Activated T-cell treated with anti-CD3 and anti-CD28 coated beads, Interleukin-2, amount 50 U/mL, for 4 hours (primary cell): ENCODE measurements around the gene CRP. TPM values are rescaled to one million over a fixed set of nuclear protein-coding genes. Genes with fewer than 3 reads are reported as not detected.
"Not testable (repeated sequence)": the region's sequence is repeated elsewhere in the genome, so short reads cannot be mapped to it uniquely, and the experiment has no call there.

Source experiments
- ATAC-seq, 2 donors: fragments of 200-7000 bp; cut with Tn5 transposase; one replicate each; pipeline ENCODE4 v1.10.0; 2021
- DNase-seq: peaks from one replicate; pipeline ENCODE4 v3.0.0-alpha.2; 2020
- H3K27me3 Mint-ChIP-seq: one replicate; pipeline ENCODE4 v1.8.0; 2021; ENCODE audit warnings: low read depth, mixed read lengths
- H3K36me3 Mint-ChIP-seq: one replicate; pipeline ENCODE4 v1.8.0; 2022; ENCODE audit warnings: mixed read lengths; ENCODE audit not compliant: insufficient read depth
- H3K4me1 Mint-ChIP-seq: one replicate; pipeline ENCODE4 v1.8.0; 2021; ENCODE audit warnings: low read depth, mixed read lengths
- H3K4me3 Mint-ChIP-seq: one replicate; pipeline ENCODE4 v1.8.0; 2021; ENCODE audit warnings: mild to moderate bottlenecking, moderate library complexity, mixed read lengths
- H3K9me3 Mint-ChIP-seq: one replicate; pipeline ENCODE4 v1.8.0; 2021; ENCODE audit warnings: mixed read lengths
- total RNA-seq, 3 donors: library from RNA; stranded (reverse); gene quantifications; one replicate each; pipeline ENCODE4 v1.2.1, GENCODE V29; 2021

CRP gene, protein sequence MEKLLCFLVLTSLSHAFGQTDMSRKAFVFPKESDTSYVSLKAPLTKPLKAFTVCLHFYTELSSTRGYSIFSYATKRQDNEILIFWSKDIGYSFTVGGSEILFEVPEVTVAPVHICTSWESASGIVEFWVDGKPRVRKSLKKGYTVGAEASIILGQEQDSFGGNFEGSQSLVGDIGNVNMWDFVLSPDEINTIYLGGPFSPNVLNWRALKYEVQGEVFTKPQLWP
- under 1 TPM; 0.18 to 0.81 (median 0.68) TPM for total RNA-seq

DNA sequence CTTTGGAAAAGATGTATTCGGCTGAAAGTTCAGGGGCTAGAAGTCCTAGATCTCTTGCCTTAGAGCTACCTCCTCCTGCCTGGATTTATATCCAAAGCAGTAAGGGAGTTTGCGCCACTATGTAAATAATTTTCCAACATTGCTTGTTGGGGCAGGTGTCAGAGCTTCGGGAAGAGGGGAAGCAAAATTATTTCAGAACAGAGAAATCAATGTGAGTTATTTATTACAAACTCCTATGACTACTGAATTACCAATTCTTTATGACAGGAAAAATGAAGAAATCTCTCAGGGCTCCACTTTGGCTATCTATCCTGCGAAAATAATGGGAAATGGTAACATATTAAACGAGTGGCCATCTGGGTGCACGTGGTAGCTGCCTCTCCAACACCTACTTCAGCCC is at the start of gene CRP:
Gene CRP (minus strand): TSS at position 61 of the 400 bp plus-strand sequence. CDS start 104 bp downstream, outside the sequence.
- ATAC-seq (no peak), DNase-seq (no peak)
- Mint-ChIP-seq H3K9me3 (peaks cover 7% of the 10 kb centered on the region), H3K27me3 (peaks cover 12% of the 10 kb centered on the region), H3K4me3 (no peak within 1 kb of the TSS), H3K4me1 (no peaks in the 10 kb centered on the region), H3K36me3 (no peaks in the 10 kb centered on the region)

DNA sequence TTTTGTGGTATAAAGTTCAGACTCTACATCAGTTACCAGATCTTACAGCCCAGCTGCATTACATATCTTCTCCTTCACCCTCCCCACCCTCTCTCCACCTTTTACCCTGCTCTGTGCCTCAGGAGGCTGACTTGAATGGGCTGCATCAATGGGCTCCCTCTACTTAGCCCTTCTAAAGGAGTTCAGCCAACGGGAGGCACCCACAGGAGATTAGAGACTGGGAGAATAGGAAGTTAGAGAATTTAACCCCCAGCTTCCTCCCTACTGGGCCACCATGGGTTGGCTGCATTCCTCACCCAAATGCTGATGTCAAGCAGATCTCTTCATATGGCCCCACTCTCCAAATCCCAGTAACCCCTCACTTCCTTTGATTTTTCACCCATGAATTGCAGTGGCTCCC is 49.3 kb upstream of the CRP start:
- ATAC-seq: no peak

DNA sequence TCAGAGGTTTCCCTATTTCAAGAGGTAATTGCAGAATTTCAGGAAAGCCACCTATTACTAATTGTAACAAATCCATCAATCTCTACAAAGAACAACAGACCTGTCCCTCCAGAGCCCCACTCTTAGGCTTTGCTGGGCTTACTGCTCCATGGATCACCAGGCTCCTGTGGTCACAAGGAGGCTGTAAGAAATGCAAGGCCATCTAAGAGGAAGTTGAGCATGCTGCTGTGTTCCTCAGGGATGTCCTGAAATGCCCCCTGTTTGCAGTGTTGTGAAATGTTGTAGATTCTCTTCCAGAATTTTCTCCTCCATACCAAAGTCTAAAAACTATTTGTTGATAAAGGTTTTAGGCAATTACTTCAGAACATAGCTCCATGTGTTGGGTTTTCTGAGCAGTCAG is 42.0 kb upstream of the CRP start:
- H3K9me3 Mint-ChIP-seq: no peaks in the 10 kb centered on the region
- no peak for DNase-seq
- no peak overlapping the region for H3K4me3 Mint-ChIP-seq
- peaks cover 13% of the 10 kb centered on the region for H3K27me3 Mint-ChIP-seq
- H3K4me1 Mint-ChIP-seq: no peaks in the 10 kb centered on the region
- ATAC-seq: no peak
- H3K36me3 Mint-ChIP-seq: no peaks in the 10 kb centered on the region

More for the DNA sequence above, 49.3 kb upstream of the CRP start:
- H3K36me3 Mint-ChIP-seq: no peaks in the 10 kb centered on the region
- no peak overlapping the region for H3K4me3 Mint-ChIP-seq
- no peak for DNase-seq
- H3K4me1 Mint-ChIP-seq: no peaks in the 10 kb centered on the region
- H3K9me3 Mint-ChIP-seq: no peaks in the 10 kb centered on the region
- H3K27me3 Mint-ChIP-seq: peaks cover 22% of the 10 kb centered on the region

DNA sequence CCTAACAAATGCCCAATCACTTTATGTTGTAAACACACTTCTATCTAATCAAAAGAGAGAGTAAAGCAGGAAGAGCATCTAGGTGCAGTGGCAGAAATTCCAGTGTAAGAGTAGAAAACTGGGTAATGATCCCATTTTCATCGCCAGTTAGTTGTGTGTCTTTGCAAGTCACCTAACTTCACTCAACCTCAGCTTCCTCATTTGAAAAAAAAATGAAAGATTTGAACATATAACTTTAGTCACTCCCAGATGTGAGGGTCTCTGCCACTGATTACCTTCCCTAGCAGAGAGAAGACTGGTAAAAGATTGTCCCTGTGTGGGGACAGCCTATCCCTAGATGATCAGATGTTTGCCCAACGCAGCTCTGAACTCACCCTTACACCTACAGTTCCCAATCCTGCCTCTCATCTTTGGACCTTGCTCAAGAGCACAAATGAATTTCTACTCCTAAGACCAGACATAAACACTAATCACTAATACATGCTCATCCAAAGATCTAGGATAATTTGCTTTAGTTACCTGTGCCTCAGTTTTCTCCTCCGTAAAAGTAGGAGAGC is 41.1 kb upstream of the CRP start:
- H3K27me3 Mint-ChIP-seq: peaks cover 12% of the 10 kb centered on the region
- H3K4me1 Mint-ChIP-seq: no peaks in the 10 kb centered on the region
- no peaks in the 10 kb centered on the region for H3K9me3 Mint-ChIP-seq
- DNase-seq (no peak), ATAC-seq (no peak)
- H3K4me3 Mint-ChIP-seq: no peak overlapping the region
- H3K36me3 Mint-ChIP-seq: no peaks in the 10 kb centered on the region

DNA sequence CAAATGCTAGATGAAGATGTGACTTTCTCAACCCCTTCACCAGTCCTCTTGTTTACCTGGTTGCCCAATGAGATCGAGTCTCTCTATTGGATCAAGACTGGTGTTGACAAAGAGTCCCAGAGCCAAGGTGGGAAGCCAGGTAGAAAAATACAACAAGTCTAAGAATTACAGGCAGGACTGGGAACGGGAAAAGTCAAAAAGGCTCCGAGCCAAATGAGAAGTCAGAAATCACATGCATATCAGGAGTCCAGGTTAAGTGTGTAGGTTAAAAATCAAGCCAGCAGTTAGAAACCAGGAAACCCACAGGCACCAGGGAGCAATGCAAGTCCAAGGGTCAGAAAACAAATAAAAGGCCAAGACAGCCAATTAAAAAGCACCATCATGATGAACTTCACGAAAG is 39.0 kb upstream of the CRP start:
- Mint-ChIP-seq H3K4me3 (no peak overlapping the region), H3K27me3 (peaks cover 12% of the 10 kb centered on the region), H3K9me3 (no peaks in the 10 kb centered on the region), H3K36me3 (no peaks in the 10 kb centered on the region), H3K4me1 (no peaks in the 10 kb centered on the region)
- DNase-seq (no peak), ATAC-seq (no peak)

DNA sequence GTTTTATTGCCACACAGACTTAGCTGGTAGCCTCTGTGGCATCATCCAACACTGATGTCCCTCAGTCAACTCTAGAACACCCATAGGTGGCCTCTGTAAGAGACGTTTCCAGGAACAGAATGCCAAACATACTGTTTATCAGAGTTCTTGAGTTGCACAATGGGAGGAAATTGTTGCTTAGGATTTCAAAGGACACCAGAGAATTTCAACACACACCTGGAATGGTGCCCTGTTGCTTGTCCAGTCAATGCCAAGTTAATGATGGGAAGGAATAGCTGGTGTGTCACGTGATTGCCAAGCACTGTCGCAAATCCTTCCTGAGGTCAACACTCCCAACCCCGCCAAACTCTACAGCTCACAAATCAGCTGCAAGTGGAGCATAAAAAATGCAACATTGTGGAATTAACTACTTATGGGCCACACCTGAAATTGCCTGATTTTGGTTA is 37.8 kb upstream of the CRP start:
- ATAC-seq (no peak), DNase-seq (no peak)
- no peaks in the 10 kb centered on the region for H3K36me3 Mint-ChIP-seq
- peaks cover 10% of the 10 kb centered on the region for H3K27me3 Mint-ChIP-seq
- H3K9me3 Mint-ChIP-seq: no peaks in the 10 kb centered on the region
- H3K4me1 Mint-ChIP-seq: no peaks in the 10 kb centered on the region
- H3K4me3 Mint-ChIP-seq: no peak overlapping the region

DNA sequence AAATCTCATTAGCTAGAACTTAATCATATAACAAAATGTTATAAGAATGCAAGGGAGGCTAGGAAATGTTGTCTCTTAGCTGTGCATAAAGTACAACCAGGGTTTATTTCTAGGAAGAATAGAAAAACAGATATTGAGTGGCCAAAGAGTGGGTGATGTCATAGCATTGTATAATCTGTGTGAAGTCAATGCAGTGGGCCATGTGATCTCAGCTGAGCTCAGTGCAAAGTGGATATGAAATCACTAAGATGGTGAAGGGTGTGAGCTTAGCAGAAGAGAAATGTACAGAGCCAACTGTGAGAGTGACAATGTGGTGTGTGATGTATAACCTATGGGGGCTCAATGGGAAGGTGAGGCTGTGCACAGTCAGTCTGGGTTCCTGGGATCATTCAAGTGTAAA is 36.6 kb upstream of the CRP start:
- ATAC-seq (no peak), DNase-seq (no peak)
- Mint-ChIP-seq H3K4me3 (no peak overlapping the region), H3K36me3 (no peaks in the 10 kb centered on the region), H3K27me3 (peaks cover 10% of the 10 kb centered on the region), H3K4me1 (no peaks in the 10 kb centered on the region), H3K9me3 (no peaks in the 10 kb centered on the region)

DNA sequence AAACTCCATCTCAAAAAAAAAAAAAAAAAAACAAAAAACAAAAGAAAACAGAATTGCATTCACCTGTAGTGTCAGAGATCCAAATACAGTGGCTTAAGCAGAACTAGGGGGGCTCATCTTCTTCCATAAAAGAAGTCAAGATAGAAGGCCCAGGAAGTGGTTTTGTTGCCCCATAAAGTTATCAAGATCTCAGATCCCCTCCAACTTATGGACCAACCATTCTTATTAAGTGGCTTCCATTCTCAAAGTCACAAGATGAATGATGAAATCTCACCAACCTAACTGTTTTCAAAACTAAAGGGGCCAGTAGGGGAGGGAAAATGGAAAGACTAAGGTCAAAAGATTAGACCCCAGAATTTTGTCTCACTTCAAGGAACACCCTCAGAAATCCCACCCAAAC is 36.2 kb upstream of the CRP start:
- no peak overlapping the region for H3K4me3 Mint-ChIP-seq
- H3K27me3 Mint-ChIP-seq: peaks cover 10% of the 10 kb centered on the region
- DNase-seq: no peak
- H3K9me3 Mint-ChIP-seq: no peaks in the 10 kb centered on the region
- H3K36me3 Mint-ChIP-seq: no peaks in the 10 kb centered on the region
- no peaks in the 10 kb centered on the region for H3K4me1 Mint-ChIP-seq
- ATAC-seq: no peak

DNA sequence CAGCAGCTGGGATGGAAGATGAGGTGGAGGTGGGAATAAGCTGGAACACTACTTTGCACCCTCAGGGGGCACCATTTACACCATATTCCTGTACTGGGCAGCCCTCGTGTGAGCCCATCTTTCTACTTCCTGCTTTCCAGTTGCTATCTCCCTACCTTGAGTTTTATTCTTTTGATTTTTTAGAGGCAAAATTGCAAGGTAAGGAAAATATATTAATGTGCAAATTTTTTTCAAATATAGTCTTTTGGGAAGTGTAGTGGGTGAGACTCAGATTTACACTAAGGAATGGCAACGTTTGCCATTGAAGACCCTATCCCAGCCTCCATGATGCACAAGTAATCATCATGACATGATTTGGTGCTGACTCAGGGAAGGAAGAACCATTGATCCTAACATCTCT is 35.2 kb upstream of the CRP start:
- DNase-seq: no peak
- H3K4me1 Mint-ChIP-seq: no peaks in the 10 kb centered on the region
- ATAC-seq: no peak
- no peaks in the 10 kb centered on the region for H3K36me3 Mint-ChIP-seq
- H3K27me3 Mint-ChIP-seq: peaks cover 10% of the 10 kb centered on the region
- no peaks in the 10 kb centered on the region for H3K9me3 Mint-ChIP-seq
- no peak overlapping the region for H3K4me3 Mint-ChIP-seq

DNA sequence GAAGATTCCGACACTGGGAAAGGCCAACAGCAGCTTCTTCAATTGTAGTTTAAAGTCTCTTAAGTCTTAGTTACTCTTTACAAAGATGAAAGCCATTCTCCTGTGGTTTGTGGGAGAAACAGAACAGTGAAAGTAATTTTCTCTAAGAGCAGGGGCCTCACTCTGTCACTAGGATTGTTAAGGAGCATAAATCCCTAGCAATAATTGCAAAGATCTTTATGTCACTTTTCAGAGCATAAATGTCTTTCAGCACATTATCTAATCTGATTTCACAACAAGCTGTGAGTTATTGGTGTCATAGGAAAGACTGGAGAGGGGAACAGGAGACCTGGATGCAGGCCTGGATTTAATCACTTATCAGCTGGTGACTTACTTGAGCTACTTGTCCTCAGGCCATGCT is 34.0 kb upstream of the CRP start:
- Mint-ChIP-seq H3K36me3 (no peaks in the 10 kb centered on the region), H3K9me3 (no peaks in the 10 kb centered on the region), H3K27me3 (peaks cover 14% of the 10 kb centered on the region), H3K4me1 (no peaks in the 10 kb centered on the region), H3K4me3 (no peak overlapping the region)
- no peak for DNase-seq
- no peak for ATAC-seq

DNA sequence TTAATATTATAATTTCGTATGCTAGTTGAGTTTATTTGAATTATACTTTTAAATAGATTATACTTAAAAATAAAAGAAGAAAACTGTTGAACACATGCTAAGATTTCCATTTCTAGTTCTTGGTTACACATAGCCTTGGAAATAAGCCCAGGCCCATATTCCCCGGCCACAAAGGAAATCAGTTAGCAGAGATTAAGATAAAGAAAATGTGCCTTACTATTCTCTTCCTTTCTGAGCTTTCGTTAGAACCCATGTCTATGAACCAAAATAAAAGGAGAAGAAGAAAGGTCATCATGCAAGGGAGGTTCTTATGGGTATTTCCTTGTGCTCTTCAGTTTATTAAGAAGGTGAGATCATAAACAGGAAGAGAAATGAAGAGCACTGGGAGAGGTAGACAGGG is 32.3 kb upstream of the CRP start:
- H3K36me3 Mint-ChIP-seq: no peaks in the 10 kb centered on the region
- ATAC-seq (no peak), DNase-seq (no peak)
- H3K9me3 Mint-ChIP-seq: no peaks in the 10 kb centered on the region
- peaks cover 16% of the 10 kb centered on the region for H3K27me3 Mint-ChIP-seq
- H3K4me1 Mint-ChIP-seq: no peaks in the 10 kb centered on the region
- no peak overlapping the region for H3K4me3 Mint-ChIP-seq

DNA sequence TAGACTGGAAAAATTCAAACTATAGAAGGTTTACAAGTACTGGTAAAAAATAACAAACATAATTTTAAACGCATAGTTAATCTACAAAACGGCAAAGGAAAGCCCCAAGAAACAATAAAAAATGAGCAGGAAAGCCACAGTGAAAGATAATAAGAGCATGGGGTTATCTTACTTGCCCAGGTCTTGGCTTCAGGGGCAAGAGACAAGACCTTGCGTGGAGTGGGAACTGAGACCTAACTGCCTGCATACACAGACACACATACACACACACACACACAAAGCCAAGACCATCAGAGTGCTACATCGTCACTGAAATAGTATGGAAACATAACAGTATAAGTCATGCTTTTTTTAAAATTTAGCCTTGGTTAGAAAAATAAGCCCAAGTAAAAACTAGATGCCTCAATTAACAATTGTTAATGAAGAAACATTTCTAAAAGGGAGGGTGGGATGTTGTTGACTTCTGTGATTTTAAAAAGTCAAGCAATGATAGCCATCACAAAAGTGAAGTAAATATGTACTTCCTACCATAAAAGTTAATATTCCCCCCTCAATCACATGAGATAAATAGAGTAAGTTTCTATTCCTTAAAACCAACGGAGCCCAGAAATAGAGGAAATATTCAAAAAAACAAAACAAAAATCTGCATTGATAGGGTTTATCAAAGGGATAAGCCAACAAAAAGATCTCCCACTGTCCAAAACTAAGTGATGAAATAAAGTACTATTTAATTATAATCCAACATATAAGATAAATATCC is 29.4 kb upstream of the CRP start:
- no peaks in the 10 kb centered on the region for H3K9me3 Mint-ChIP-seq
- H3K4me3 Mint-ChIP-seq: no peak overlapping the region
- no peaks in the 10 kb centered on the region for H3K4me1 Mint-ChIP-seq
- peaks cover 20% of the 10 kb centered on the region for H3K27me3 Mint-ChIP-seq
- H3K36me3 Mint-ChIP-seq: no peaks in the 10 kb centered on the region
- no peak for DNase-seq
- ATAC-seq: no peak

DNA sequence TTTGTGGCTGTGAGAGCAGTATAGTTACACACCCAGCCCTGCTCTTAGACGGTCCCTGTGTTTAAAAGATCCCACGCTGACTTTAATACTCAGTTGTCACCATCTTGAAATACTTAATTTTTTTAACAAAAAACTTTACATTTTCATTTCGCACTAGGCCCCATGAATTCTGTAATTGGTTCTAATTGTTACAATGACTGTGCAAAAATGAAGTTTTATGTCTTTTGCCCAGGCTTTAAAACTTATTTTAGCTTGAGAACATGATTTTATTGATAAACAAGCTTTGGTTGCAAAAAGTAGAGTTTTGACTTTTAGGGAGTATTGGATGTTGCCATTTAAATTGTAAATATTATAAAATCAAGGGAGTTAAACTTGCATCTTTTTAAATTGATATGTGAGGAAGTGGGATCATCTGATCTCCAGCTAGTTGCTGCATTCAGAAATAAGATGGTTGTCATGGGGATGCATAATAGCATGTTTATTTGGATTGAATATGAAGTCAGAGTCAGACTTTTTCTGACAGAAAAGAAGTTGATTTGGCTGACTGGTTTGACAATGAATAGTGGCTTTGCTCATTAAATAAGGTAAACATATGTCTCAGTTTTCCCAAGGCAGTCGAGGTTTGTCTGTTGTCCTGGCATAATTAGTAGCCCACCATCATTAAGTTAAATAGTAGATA is 23.0 kb upstream of the CRP start:
- Mint-ChIP-seq H3K4me1 (no peaks in the 10 kb centered on the region), H3K36me3 (no peaks in the 10 kb centered on the region), H3K4me3 (no peak overlapping the region), H3K27me3 (peaks cover 20% of the 10 kb centered on the region), H3K9me3 (no peaks in the 10 kb centered on the region)
- no peak for ATAC-seq
- DNase-seq: no peak

DNA sequence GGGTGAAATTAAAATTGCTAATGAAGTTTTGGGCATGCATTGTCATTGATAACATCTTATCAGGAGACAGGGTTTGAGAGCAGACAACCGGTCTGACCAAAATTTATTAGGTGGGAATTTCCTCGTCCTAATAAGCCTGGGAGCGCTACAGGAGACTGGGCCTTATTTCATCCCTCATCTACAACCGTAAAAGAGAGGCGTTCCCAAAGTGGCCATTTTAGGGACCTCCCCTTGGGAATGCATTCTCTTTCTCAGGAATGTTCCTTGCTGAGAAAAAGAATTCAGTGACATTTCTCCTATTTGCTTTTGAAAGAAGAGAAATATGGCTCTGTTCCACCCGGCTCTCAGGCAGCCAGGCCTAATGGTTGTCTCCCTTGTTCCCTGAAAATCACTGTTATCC is 8.8 kb upstream of the CRP start:
- H3K4me1 Mint-ChIP-seq, DNase-seq, H3K27me3 Mint-ChIP-seq, H3K4me3 Mint-ChIP-seq, ATAC-seq, H3K36me3 Mint-ChIP-seq: not testable (repeated sequence)
- H3K9me3 Mint-ChIP-seq: peaks cover 32% of the 10 kb centered on the region
